Lung (tissue), 12 donors: Measurements from ENCODE around the gene FBXL17. TPM values are rescaled to one million over a fixed set of nuclear protein-coding genes. Genes with fewer than 3 reads are reported as not detected.
A peak's percentile ranks its signal among the peaks of the same experiment; 100 is the strongest.

ENCODE experiments used
- ATAC-seq: fragments of 200-7000 bp; cut with Tn5 transposase; one replicate; pipeline ENCODE4 v1.9.1; 2020; ENCODE audit warnings: moderate number of reproducible peaks; ENCODE audit not compliant: insufficient read depth, low FRiP score
- DNase-seq, 3 donors: peaks; one replicate each; pipeline ENCODE4 v3.0.0-alpha.2; 2013 to 2017
- H3K27ac ChIP-seq, 2 donors: one replicate each; pipeline ENCODE4 v1.5.1; 2013; ENCODE audit warnings: mild to moderate bottlenecking in 2 of 2, moderate library complexity in 2 of 2, control low read depth in 1 of 2, inconsistent platforms in 1 of 2, low read depth in 1 of 2, low read length in 1 of 2
- H3K27me3 ChIP-seq, 3 donors: one replicate each; pipeline ENCODE4 v1.5.1; 2013; ENCODE audit warnings: low read length in 2 of 3; ENCODE audit not compliant: control insufficient read depth in 3 of 3, insufficient read depth in 3 of 3
- H3K36me3 ChIP-seq, 4 donors: one replicate each; pipeline ENCODE4 v1.5.1; 2013; ENCODE audit warnings: low read length in 4 of 4, mild to moderate bottlenecking in 1 of 4, moderate library complexity in 1 of 4; ENCODE audit not compliant: control insufficient read depth in 4 of 4, insufficient read depth in 4 of 4
- H3K4me1 ChIP-seq, 5 donors: one replicate each; pipeline ENCODE4 v1.5.1; 2013; ENCODE audit warnings: low read length in 5 of 5, mild to moderate bottlenecking in 2 of 5, moderate library complexity in 1 of 5; ENCODE audit not compliant: control insufficient read depth in 5 of 5, insufficient read depth in 5 of 5
- H3K4me3 ChIP-seq: one replicate; pipeline ENCODE4 v1.5.1; 2013; ENCODE audit warnings: mild to moderate bottlenecking, control low read depth, moderate library complexity
- H3K9ac ChIP-seq, 2 donors: one replicate each; pipeline ENCODE4 v1.5.1; 2013; ENCODE audit warnings: low read length in 2 of 2, control low read depth in 1 of 2; ENCODE audit not compliant: insufficient read depth in 1 of 2
- H3K9me3 ChIP-seq, 4 donors: one replicate each; pipeline ENCODE4 v1.5.1; 2013; ENCODE audit warnings: low read length in 3 of 4, mild to moderate bottlenecking in 1 of 4, moderate library complexity in 1 of 4; ENCODE audit not compliant: control insufficient read depth in 4 of 4, insufficient read depth in 3 of 4
- CTCF ChIP-seq: IDR thresholded peaks from 2 replicates; pipeline ENCODE4 v1.5.1; 2012; ENCODE audit warnings: mild to moderate bottlenecking; ENCODE audit errors: control extremely low read depth, extremely low read depth
- WGBS, 2 donors: extraction: QIAGEN DNeasy Blood & Tissue Kit; methylation state at CpG; one replicate each; pipeline ENCODE4 v1.1.7; 2013; 5-methylcytosine and 5-hydroxymethylcytosine counted together
- polyA plus RNA-seq, 2 donors: library from polyadenylated mRNA; stranded (reverse); fragments of 200-250 nt; gene quantifications; one replicate each; pipeline ENCODE4 v1.2.1, GENCODE V29; 2013
- total RNA-seq, 2 donors: library from RNA; depleted of rRNA in 1 of 2; stranded (reverse); fragments of >200 nt in 1 of 2; gene quantifications; one replicate each; pipeline ENCODE4 v1.2.1, GENCODE V29; 2014 to 2021
- donor health status: control.
- donor health status: control.
- donor health status: Bipolar disorder and iron deficiency.
- donor health status: healthy.
- donor health status: DM: yes; HTN: yes; CAD: no.

The FBXL17 gene
- total and polyA plus RNA-seq, 4 donors = 4.0 to 23.9 (median 13.6) TPM

- WGBS, 2 donors = 13 to 19% methylated on average over 2 of the region's 2 CpGs
- TF ChIP-seq CTCF = no peak
- H3K27me3 ChIP-seq = no peaks in the 10 kb centered on the region
- H3K4me1 ChIP-seq = peaks cover 0 to 9% (median 0%) of the 10 kb centered on the region in 5 donors
- no peaks in the 10 kb centered on the region for H3K36me3 ChIP-seq
- H3K9me3 ChIP-seq = no peaks in the 10 kb centered on the region
- H3K9ac ChIP-seq = no peak overlapping the region
- ATAC-seq (no peak), DNase-seq (no peak)
- no peak overlapping the region for H3K27ac ChIP-seq
- H3K4me3 ChIP-seq = no peak overlapping the region
Observed at GRCh38 chr5:108260858-108261170, 121.1 kb downstream of the FBXL17 start.

GRCh38 chr5:108260117-108260857 lies 121.6 kb downstream of the FBXL17 start:
- Histone ChIP-seq H3K36me3 (no peaks in the 10 kb centered on the region), H3K4me1 (peaks cover 0 to 9% (median 0%) of the 10 kb centered on the region in 5 donors), H3K27ac (no peak overlapping the region), H3K4me3 (no peak overlapping the region), H3K9me3 (no peaks in the 10 kb centered on the region), H3K27me3 (no peaks in the 10 kb centered on the region), H3K9ac (no peak overlapping the region)
- DNase-seq = peak; percentile 79 to 93 (median 84)
- ATAC-seq = peak; percentile 94
- 35 to 36% methylated on average over 8 of the region's 8 CpGs for WGBS, 2 donors
- TF ChIP-seq CTCF = peak; percentile 85

GRCh38 chr5:108259306-108259705 lies 122.6 kb downstream of the FBXL17 start:
- peak; percentile 43 for ATAC-seq

More at GRCh38 chr5:108259306-108259705, 122.6 kb downstream of the FBXL17 start:
- 31 to 57% methylated on average over 1 of the region's 1 CpG for WGBS, 2 donors
- Histone ChIP-seq H3K4me3 (no peak overlapping the region), H3K9ac (no peak overlapping the region), H3K9me3 (no peaks in the 10 kb centered on the region), H3K27ac (no peak overlapping the region), H3K36me3 (no peaks in the 10 kb centered on the region), H3K4me1 (peaks cover 0 to 9% (median 0%) of the 10 kb centered on the region in 5 donors), H3K27me3 (no peaks in the 10 kb centered on the region)
- peak in 2 of 3 donors; percentile 15 to 30 for DNase-seq
- no peak for TF ChIP-seq CTCF
